HCT116 (cell line): Measurements from ENCODE around the gene TNRC6C.

Experiments used
- CTCF ChIP-seq, 3 experiments: fragments of 200-600 bp in 1 of 3; sonication (generic) in 1 of 3; IDR thresholded peaks in 2 of 3; conservative IDR thresholded peaks in 1 of 3; 2 replicates each; pipeline ENCODE4 v1.5.1; 2012 to 2017; ENCODE audit warnings: low read depth in 2 of 3, low read length in 2 of 3, antibody characterized with exemption in 1 of 3, borderline replicate concordance in 1 of 3, control low read depth in 1 of 3, mild to moderate bottlenecking in 1 of 3, mixed read lengths in 1 of 3, mixed run types in 1 of 3, moderate library complexity in 1 of 3; ENCODE audit not compliant: insufficient read depth in 1 of 3
- EGR1 ChIP-seq: IDR thresholded peaks from 2 replicates; pipeline ENCODE4 v1.6.1; 2012; ENCODE audit warnings: low read depth
- EZH2 ChIP-seq: fragments of 200-600 bp; sonication (generic); IDR thresholded peaks from 2 replicates; pipeline ENCODE4 v1.6.1; 2017; ENCODE audit warnings: antibody characterized with exemption, mixed run types
- JUND ChIP-seq: IDR thresholded peaks from 2 replicates; pipeline ENCODE4 v1.6.1; 2012
- POLR2A ChIP-seq: IDR thresholded peaks from 2 replicates; pipeline ENCODE4 v1.7.0; 2011; ENCODE audit warnings: borderline replicate concordance; ENCODE audit not compliant: insufficient read depth, insufficient read length; ENCODE audit errors: extremely low read depth
- SIN3A ChIP-seq: IDR thresholded peaks from 2 replicates; pipeline ENCODE4 v1.6.1; 2012; ENCODE audit warnings: low read depth
- YY1 ChIP-seq: IDR thresholded peaks from 2 replicates; pipeline ENCODE4 v1.6.1; 2011; ENCODE audit warnings: low read length, low read depth, moderate library complexity, mild to moderate bottlenecking; ENCODE audit not compliant: insufficient replicate concordance; ENCODE audit errors: extremely low read depth
- TF ChIP-seq, protein P1 (sequence below): IDR thresholded peaks from 2 replicates; pipeline ENCODE4 v1.6.1; 2012
- TF ChIP-seq, protein P2 (sequence below): IDR thresholded peaks from 2 replicates; pipeline ENCODE4 v1.6.1; 2012

- TF ChIP-seq CTCF (IDR thresholded peaks at IDR 0.05 in 2 of 3, conservative IDR thresholded peaks at IDR 0.05 in 1 of 3; ENCODE audit: borderline replicate concordance in 1 of 3, insufficient read depth in 1 of 3, low read depth in 2 of 3, low read length in 2 of 3) (no peak), EZH2 (no peak), YY1 (no peak), JUND (no peak), SIN3A (no peak), POLR2A (no peak), EGR1 (no peak)
- TF ChIP-seq, protein P1, sequence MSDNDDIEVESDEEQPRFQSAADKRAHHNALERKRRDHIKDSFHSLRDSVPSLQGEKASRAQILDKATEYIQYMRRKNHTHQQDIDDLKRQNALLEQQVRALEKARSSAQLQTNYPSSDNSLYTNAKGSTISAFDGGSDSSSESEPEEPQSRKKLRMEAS = no peak
- TF ChIP-seq, protein P2, sequence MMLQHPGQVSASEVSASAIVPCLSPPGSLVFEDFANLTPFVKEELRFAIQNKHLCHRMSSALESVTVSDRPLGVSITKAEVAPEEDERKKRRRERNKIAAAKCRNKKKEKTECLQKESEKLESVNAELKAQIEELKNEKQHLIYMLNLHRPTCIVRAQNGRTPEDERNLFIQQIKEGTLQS = no peak
Observed at GRCh38 chr17:78154903-78155811, 196.7 kb downstream of the TNRC6C start.
